HG03432 (cell line): ENCODE data around the gene PMP22.
"Not testable (repeated sequence)": the region's sequence is repeated elsewhere in the genome, so short reads cannot be mapped to it uniquely, and the experiment has no call there.

Source experiments
- ATAC-seq: cut with Tn5 transposase; IDR thresholded peaks from one replicate; pipeline ENCODE4 v1.9.1; 2021; ENCODE audit warnings: mild to moderate bottlenecking, moderate library complexity; ENCODE audit not compliant: unreplicated experiment

Gene PMP22

GRCh38 chr17:15220785-15221184 is 44.3 kb downstream of the PMP22 start:
- ATAC-seq = no peak

- ATAC-seq = no peak
These were observed 48.6 kb downstream of the PMP22 start for GRCh38 chr17:15216481-15216880.

GRCh38 chr17:15213381-15214087 is 51.6 kb downstream of the PMP22 start:
- ATAC-seq = no peak

GRCh38 chr17:15210247-15210646 is 54.9 kb downstream of the PMP22 start:
- no peak for ATAC-seq

GRCh38 chr17:15203062-15203461 is 62.1 kb downstream of the PMP22 start:
- ATAC-seq = not testable (repeated sequence)

- not testable (repeated sequence) for ATAC-seq
These were observed 64.6 kb downstream of the PMP22 start for GRCh38 chr17:15200574-15200973.

- ATAC-seq = no peak
These were observed 67.9 kb downstream of the PMP22 start for GRCh38 chr17:15197229-15197628.

GRCh38 chr17:15194859-15195277 is 70.3 kb downstream of the PMP22 start:
- no peak for ATAC-seq

GRCh38 chr17:15185625-15185991 is 79.5 kb downstream of the PMP22 start:
- ATAC-seq = no peak

- ATAC-seq = no peak
These were observed 80.1 kb downstream of the PMP22 start for GRCh38 chr17:15184872-15185624.

- no peak for ATAC-seq
These were observed 83.3 kb downstream of the PMP22 start for GRCh38 chr17:15181816-15182215.

GRCh38 chr17:15181333-15181732 is 83.8 kb downstream of the PMP22 start:
- no peak for ATAC-seq

GRCh38 chr17:15180121-15180561 is 85.0 kb downstream of the PMP22 start:
- ATAC-seq = no peak
